Measurements from ENCODE around the gene TMEM87B. TPM values are rescaled to one million over a fixed set of nuclear protein-coding genes. Genes with fewer than 3 reads are reported as not detected.

The TMEM87B gene
- total RNA-seq, result 45.2 and 53.0 TPM in 2 replicates

DNA sequence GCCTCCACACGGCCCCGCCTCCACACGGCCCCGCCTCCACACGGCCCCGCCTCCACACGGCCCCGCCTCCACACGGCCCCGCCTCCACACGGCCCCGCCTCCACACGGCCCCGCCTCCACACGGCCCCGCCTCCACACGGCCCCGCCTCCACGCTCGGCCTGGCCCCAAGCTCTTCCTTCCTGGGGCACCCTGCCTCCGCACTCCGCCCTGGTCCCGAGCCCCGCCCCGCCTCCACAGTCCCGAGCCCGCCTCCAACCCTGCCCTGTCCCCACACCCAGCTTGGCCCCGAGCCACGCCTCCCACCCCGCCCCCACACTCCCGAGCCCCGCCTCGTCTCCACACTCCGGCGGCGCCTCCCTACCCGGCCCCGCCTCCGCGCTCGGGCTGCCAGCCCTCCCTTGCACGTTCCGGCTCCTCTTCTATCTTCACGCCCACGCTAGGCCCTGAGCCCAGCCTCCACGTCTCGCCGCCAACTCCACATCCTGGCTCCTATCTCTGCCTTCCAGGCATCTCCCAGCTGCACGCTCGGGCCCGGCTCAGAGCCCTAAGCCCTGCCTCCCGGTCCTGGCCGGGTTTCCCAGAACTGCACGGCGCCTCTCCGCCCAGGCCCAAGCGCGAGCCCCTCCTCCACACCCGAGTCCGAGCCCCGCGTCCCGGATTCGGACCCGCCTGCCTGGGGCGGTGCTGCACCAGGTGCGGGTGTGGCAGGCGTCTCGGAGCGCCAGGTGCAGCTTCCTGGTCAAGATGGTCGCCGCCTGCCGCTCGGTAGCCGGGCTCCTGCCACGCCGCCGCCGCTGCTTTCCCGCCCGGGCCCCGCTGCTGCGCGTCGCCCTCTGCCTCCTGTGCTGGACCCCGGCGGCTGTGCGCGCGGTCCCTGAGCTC lies at the start of gene TMEM87B:
TSS of gene TMEM87B (plus strand) at position 423 of the 883 bp plus-strand sequence. CDS start at position 746, 323 bp downstream.

DNA sequence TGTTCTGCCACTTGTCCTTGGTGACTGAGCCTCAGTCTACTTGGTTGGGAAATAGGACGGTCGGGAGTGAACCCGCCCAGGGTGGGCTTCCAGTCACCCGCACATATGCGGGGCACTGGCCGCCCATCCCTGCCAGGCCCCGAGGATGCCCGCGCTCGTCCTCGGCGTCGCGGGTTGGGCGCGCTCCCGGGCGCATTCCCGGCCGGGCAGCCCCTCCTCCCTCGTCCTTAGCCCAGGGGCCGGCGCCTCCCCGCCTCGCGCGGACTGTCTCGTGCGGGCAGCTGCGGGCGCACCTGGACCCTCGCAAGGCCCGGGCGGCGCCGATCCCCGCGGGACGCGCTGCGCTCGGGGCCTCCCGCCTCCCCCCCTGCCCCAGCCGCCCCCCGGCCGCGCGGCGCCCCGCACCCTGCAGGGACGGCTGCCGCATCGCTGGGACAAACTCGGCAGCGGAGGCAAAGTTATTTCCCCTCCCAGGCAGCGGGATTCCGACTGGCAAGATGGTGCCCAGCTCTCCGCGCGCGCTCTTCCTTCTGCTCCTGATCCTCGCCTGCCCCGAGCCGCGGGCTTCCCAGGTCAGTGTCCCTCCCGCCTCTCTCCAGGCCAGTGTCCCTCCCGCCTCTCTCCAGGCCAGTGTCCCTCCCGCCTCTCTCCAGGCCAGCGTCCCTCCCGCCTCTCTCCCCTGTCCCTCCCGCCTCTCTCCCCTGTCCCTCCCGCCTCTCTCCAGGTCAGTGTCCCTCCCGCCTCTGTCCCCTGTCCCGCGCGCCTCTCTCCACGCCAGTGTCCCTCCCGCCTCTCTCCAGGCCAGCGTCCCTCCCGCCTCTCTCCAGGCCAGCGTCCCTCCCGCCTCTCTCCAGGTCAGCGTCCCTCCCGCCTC lies 83.3 kb downstream of the TMEM87B start, which contains the start of gene FBLN7:
TSS of gene FBLN7 (plus strand) at position 227 of the 874 bp plus-strand sequence. CDS start at position 498, 271 bp downstream.

Other genes with a start within 250 kb of the TMEM87B start
- 54.3 and 58.9 TPM in 2 replicates for gene ANAPC1, start 171.1 kb upstream of the TMEM87B start, total RNA-seq
- gene MERTK, start 156.7 kb upstream of the TMEM87B start, total RNA-seq, result 0.19 and 1.7 TPM in 2 replicates
- gene FBLN7, start 83.1 kb downstream of the TMEM87B start, total RNA-seq, result 0.96 and 7.6 TPM in 2 replicates
- 5.8 and 22.0 TPM in 2 replicates for gene ZC3H8, start 199.8 kb downstream of the TMEM87B start, total RNA-seq
- gene ZC3H6, start 220.3 kb downstream of the TMEM87B start, total RNA-seq, result 1.5 and 5.1 TPM in 2 replicates

Measured in regular cardiac myocyte (primary cell).